Heart left ventricle (tissue), 16 donors: Measurements from ENCODE around the gene MRPL24. TPM values are rescaled to one million over a fixed set of nuclear protein-coding genes. Genes with fewer than 3 reads are reported as not detected.
A peak's percentile ranks its signal among the peaks of the same experiment; 100 is the strongest.

ENCODE experiments used
- ATAC-seq, 4 donors: fragments of 200-7000 bp; cut with Tn5 transposase; one replicate each; pipeline ENCODE4 v1.9.1; 2020 to 2022; ENCODE audit warnings: moderate library complexity in 4 of 4, mild to moderate bottlenecking in 3 of 4, moderate number of reproducible peaks in 1 of 4
- DNase-seq, 5 donors: peaks; one replicate each; pipeline ENCODE4 v3.0.0-alpha.2; 2020
- H3K27ac ChIP-seq, 12 donors: fragments of 200-600 bp; sonication (generic) in 4 of 12; one replicate each; pipeline versions ENCODE4 v1.5.0 to v1.8.0; 2016 to 2022; ENCODE audit warnings: mild to moderate bottlenecking in 2 of 12
- H3K27me3 ChIP-seq, 9 donors: fragments of 200-600 bp; sonication (generic) in 2 of 9; one replicate each; pipeline versions ENCODE4 v1.5.1 to v1.8.0; 2016 to 2022; ENCODE audit warnings: mild to moderate bottlenecking in 3 of 9
- H3K36me3 ChIP-seq, 9 donors: fragments of 200-600 bp; sonication (generic) in 2 of 9; one replicate each; pipeline versions ENCODE4 v1.5.0 to v1.8.0; 2018 to 2022; ENCODE audit warnings: mild to moderate bottlenecking in 2 of 9
- H3K4me1 ChIP-seq, 12 donors: fragments of 200-600 bp; sonication (generic) in 4 of 12; one replicate each; pipeline versions ENCODE4 v1.5.0 to v1.8.0; 2016 to 2022; ENCODE audit warnings: mild to moderate bottlenecking in 3 of 12
- H3K4me3 ChIP-seq, 12 donors: fragments of 200-600 bp; sonication (generic) in 4 of 12; one replicate each; pipeline versions ENCODE4 v1.5.0 to v1.8.0; 2017 to 2022; ENCODE audit warnings: mild to moderate bottlenecking in 9 of 12, moderate library complexity in 4 of 12
- H3K9me3 ChIP-seq, 12 donors: fragments of 200-600 bp; sonication (generic) in 4 of 12; one replicate each; pipeline versions ENCODE4 v1.5.0 to v1.8.0; 2016 to 2022; ENCODE audit warnings: mild to moderate bottlenecking in 1 of 12
- POLR2A ChIP-seq, 2 donors: fragments of 450-650 bp; IDR thresholded peaks; one replicate each; pipeline ENCODE4 v1.6.1; 2017; ENCODE audit warnings: antibody characterized with exemption in 2 of 2, mild to moderate bottlenecking in 2 of 2, moderate library complexity in 2 of 2
- WGBS, 4 donors: extraction: QIAGEN DNeasy Blood & Tissue Kit in 2 of 4; methylation state at CpG; one replicate each; pipeline versions ENCODE4 v1.1.5 to v1.1.7; 2013 to 2018; 5-methylcytosine and 5-hydroxymethylcytosine counted together
- intact Hi-C, 10 donors: fragments of 100-400 bp; cut with DNase I; formaldehyde crosslinking; loops; one replicate each; pipeline versions ENCODE4 v1.11.1 to v1.14.2; 2022
- polyA plus RNA-seq, 2 donors: library from polyadenylated mRNA; stranded (reverse); fragments of 200-250 nt; gene quantifications; one replicate each; pipeline ENCODE4 v1.2.3, GENCODE V29; 2013
- total RNA-seq, 9 donors: library from RNA; depleted of rRNA in 2 of 9; stranded (reverse); fragments of >200 nt in 2 of 9; fragmentation: NEBNext Ultra II Directional in 3 of 9; extraction: Animal tissue kit (Norgen Biotek cat#: 25700) in 3 of 9; gene quantifications; one replicate each; pipeline versions ENCODE4 v1.1.0 to v1.2.4, GENCODE V29; 2016 to 2023
- TF ChIP-seq, protein P1 (sequence below), 12 donors: fragments of 200-600 bp; sonication (generic) in 4 of 12; IDR thresholded peaks; one replicate each; pipeline versions ENCODE4 v1.5.0 to v1.8.0; 2018 to 2022; ENCODE audit warnings: antibody characterized with exemption in 12 of 12, mild to moderate bottlenecking in 5 of 12
- donor health status: ischemic (EF 13 %, LVEDD 7.1; RV severe dilation, severe dysfunction).
- donor health status: healthy with polysubstance abuse.
- donor health status: DM: no; HTN: yes; CAD: no.
- donor health status: DM: no; HTN: no; CAD: no.
- donor health status: ischemic (EF 25% LVEDD 6.9; RV normal size, moderate dysfunction).
- donor health status: ischemic (EF 25% LVEDD 5.7; RV mildly dilated, moderate dysfunction).
- donor health status: healthy.
- donor health status: DM: yes; HTN: yes; CAD: no.
- donor health status: ischemic (EF 35%, LVEDD 5.7; RV mildly dilated, moderate dysfunction).
- donor health status: nonischemic (EF 11% LVEDD 7.7; RV severe dilation, severe dysfunction).
- donor health status: DM: yes; HTN: yes; CAD: no.
- donor health status: PGD.
- donor health status: ischemic (EF 29% LVEDD 5.4; RV normal size, mild dysfunction).
- donor health status: nonischemic (EF 23%, LVEDD 6.1; RV moderate dilation, normal function).

The MRPL24 gene
- total and polyA plus RNA-seq, 11 donors, result 74.8 to 230 (median 84.8) TPM

DNA sequence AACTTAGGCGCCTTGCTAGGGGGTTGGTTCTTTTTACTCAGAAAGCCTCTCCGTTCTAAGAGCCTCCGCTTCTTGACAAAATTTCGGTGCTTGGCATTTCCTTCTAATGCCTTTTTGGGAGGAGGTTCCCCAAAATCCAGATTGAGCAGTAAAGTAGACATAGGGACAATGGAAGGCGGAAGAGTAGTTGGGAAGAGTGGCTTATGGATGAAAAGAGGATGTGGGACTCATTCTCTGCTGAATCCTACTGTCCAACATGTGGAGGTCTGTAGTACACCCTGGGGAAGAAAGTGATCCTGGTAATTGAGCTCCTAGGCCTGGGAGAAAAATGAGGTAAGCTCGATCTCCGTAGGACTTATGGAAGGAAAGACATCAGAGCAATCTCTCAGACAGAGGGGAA, 13.4 kb downstream of the MRPL24 start:
- intact Hi-C loops, result loop anchor here in 7 of 10 donors (2.0 to 10.0 kb wide), 8 partner anchors 40 to 165 kb away; partner anchors contain the start of genes NTRK1 (in 3 of the 7), PRCC (in 3 of the 7), INSRR (in 2 of the 7) and PEAR1 (in 1 of the 7)
- no peak for ATAC-seq
- peaks cover 22 to 54% (median 36%) of the 10 kb centered on the region in 12 donors for H3K4me1 ChIP-seq
- peak overlapping the region; percentile 57 to 96 (median 82) for H3K4me3 ChIP-seq
- peak overlapping the region in 9 of 12 donors; percentile 88 to 99 (median 96) for H3K27ac ChIP-seq
- H3K27me3 ChIP-seq, result no peaks in the 10 kb centered on the region
- 58 to 64% (median 61%) methylated on average over 7 of the region's 7 CpGs for WGBS, 4 donors
- TF ChIP-seq POLR2A (IDR thresholded peaks at IDR 0.05), result no peak
- TF ChIP-seq, protein P1, sequence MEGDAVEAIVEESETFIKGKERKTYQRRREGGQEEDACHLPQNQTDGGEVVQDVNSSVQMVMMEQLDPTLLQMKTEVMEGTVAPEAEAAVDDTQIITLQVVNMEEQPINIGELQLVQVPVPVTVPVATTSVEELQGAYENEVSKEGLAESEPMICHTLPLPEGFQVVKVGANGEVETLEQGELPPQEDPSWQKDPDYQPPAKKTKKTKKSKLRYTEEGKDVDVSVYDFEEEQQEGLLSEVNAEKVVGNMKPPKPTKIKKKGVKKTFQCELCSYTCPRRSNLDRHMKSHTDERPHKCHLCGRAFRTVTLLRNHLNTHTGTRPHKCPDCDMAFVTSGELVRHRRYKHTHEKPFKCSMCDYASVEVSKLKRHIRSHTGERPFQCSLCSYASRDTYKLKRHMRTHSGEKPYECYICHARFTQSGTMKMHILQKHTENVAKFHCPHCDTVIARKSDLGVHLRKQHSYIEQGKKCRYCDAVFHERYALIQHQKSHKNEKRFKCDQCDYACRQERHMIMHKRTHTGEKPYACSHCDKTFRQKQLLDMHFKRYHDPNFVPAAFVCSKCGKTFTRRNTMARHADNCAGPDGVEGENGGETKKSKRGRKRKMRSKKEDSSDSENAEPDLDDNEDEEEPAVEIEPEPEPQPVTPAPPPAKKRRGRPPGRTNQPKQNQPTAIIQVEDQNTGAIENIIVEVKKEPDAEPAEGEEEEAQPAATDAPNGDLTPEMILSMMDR (IDR thresholded peaks at IDR 0.05), result no peak
- DNase-seq, result no peak
- no peaks in the 10 kb centered on the region for H3K9me3 ChIP-seq
- H3K36me3 ChIP-seq, result peaks cover 0 to 45% (median 25%) of the 10 kb centered on the region in 9 donors

DNA sequence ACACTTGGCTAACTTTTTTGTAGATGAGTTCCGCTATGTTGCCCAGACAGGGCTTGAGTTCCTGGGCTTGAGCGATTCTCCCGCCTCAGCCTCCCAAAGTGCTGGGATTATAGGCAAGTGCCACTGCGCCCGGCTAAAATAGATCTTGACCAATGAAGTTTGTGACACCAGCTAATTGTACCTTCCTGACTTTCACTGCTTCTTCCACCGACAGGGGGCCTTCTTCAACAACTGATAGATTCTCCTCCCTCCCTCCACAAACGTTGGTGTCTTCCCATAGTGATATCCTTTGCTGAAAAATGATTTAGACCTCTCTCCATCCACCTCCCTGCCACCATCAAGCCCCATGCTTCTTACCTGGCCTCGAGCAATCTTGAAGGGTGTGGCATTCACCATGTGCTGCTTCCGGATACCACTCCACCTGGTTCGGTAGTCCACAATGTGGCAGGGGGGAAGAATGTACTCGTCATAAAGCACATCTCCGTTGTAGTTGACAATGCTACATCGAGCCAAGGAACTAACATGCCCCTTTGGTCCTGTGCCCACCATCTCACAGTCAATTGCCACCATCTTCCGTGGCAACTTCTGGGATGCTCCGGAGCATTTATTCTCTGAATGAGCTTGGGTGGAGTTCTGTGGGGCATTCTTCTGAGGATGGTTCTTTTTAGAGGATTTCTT, 14.2 kb downstream of the MRPL24 start:
- peaks cover 0 to 44% (median 29%) of the 10 kb centered on the region in 9 donors for H3K36me3 ChIP-seq
- TF ChIP-seq, protein P1 (IDR thresholded peaks at IDR 0.05), result peak; percentile 12 to 58 (median 42)
- TF ChIP-seq POLR2A (IDR thresholded peaks at IDR 0.05), result no peak
- H3K9me3 ChIP-seq, result no peaks in the 10 kb centered on the region
- intact Hi-C loops, result loop anchor here in 7 of 10 donors (1.0 to 10.0 kb wide), 9 partner anchors 37 to 166 kb away; partner anchors contain the start of genes NTRK1 (in 3 of the 7), PRCC (in 3 of the 7), INSRR (in 2 of the 7) and PEAR1 (in 1 of the 7)
- ATAC-seq (no peak), DNase-seq (peak in 2 of 5 donors; percentile 10 to 45)
- no peaks in the 10 kb centered on the region for H3K27me3 ChIP-seq
- H3K4me1 ChIP-seq, result peaks cover 22 to 54% (median 36%) of the 10 kb centered on the region in 12 donors
- WGBS, 4 donors, result 51 to 61% (median 55%) methylated on average over 15 of the region's 15 CpGs
- peak overlapping the region in 2 of 12 donors; percentile 21 to 43 for H3K27ac ChIP-seq
- peak overlapping the region in 7 of 12 donors; percentile 20 to 89 (median 78) for H3K4me3 ChIP-seq

DNA sequence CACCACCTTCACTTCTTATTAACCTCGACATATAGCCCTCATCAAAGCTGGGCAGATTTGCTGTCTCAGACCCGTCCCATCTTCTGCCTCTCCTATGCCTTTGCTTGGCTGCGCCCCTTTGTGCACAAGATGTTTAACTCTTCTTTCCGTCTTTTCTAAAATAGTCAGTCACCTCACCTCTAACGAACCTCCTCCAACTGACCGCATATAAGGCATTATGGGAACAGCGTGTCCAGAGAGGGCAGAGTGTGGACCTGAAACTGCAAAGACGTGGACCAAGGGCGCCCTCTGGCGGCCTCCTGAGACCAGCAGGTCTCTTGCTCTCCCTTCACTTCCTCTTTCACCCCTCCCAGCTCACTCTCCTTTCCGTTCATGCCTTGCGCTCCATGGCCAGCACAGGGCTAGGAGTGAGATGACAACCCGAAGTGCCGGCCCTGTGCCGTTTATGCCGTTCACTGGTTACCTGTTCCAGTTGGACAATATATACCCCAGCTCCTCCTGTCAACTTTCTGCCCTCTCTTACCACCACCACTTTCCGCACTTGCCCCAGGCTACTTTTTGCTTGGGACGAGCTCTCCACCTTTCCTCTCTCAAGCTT, 15.1 kb downstream of the MRPL24 start:
- Histone ChIP-seq H3K27ac (peak overlapping the region in 3 of 12 donors; percentile 8 to 43 (median 21)), H3K4me1 (peaks cover 22 to 54% (median 36%) of the 10 kb centered on the region in 12 donors), H3K9me3 (no peaks in the 10 kb centered on the region), H3K27me3 (no peaks in the 10 kb centered on the region), H3K4me3 (peak overlapping the region in 9 of 12 donors; percentile 20 to 89 (median 38)), H3K36me3 (peaks cover 0 to 52% (median 38%) of the 10 kb centered on the region in 9 donors)
- 12 to 16% (median 14%) methylated on average over 18 of the region's 18 CpGs for WGBS, 4 donors
- TF ChIP-seq, protein P1 (IDR thresholded peaks at IDR 0.05), result peak; percentile 89 to 99 (median 94)
- no peak for TF ChIP-seq POLR2A (IDR thresholded peaks at IDR 0.05)
- ATAC-seq (peak; percentile 72 to 76 (median 75)), DNase-seq (peak; percentile 85 to 92 (median 87))
- intact Hi-C loops, result loop anchor here in 9 of 10 donors (1.0 to 10.0 kb wide), 12 partner anchors 35 to 167 kb away; partner anchors contain the start of genes NTRK1 (in 3 of the 9), PRCC (in 3 of the 9), INSRR (in 2 of the 9) and PEAR1 (in 1 of the 9)
